ENCODE data around the gene ZNF521.
A peak's percentile ranks its signal among the peaks of the same experiment; 100 is the strongest.

Gene ZNF521

GRCh38 chr18:25350489-25351251, 1.3 kb downstream of the ZNF521 start:
- WGBS, result under 1% methylated on average over 71 of the region's 76 CpGs
- H3K9me3 ChIP-seq (ENCODE audit: insufficient read depth, low read depth, low read length), result no peaks in the 10 kb centered on the region
- peak overlapping the region; percentile 46 for H3K27ac ChIP-seq (ENCODE audit: low read depth, low read length)
- H3K9ac ChIP-seq (ENCODE audit: low read depth, low read length), result peak overlapping the region; percentile 84
- no peaks in the 10 kb centered on the region for H3K36me3 ChIP-seq (ENCODE audit: insufficient read depth, low read length)
- peak overlapping the region; percentile 94 for H3K4me3 ChIP-seq (ENCODE audit: low read length)
- peaks cover 69% of the 10 kb centered on the region for H3K27me3 ChIP-seq (ENCODE audit: insufficient read depth, low read length)
- peaks cover 23% of the 10 kb centered on the region for H3K4me1 ChIP-seq (ENCODE audit: insufficient read depth, low read length)

GRCh38 chr18:25349926-25350487, 2.0 kb downstream of the ZNF521 start:
- under 1% methylated on average over 50 of the region's 64 CpGs for WGBS
- H3K9ac ChIP-seq (ENCODE audit: low read depth, low read length), result peak overlapping the region; percentile 84
- H3K27ac ChIP-seq (ENCODE audit: low read depth, low read length), result peak overlapping the region; percentile 46
- H3K36me3 ChIP-seq (ENCODE audit: insufficient read depth, low read length), result no peaks in the 10 kb centered on the region
- peaks cover 62% of the 10 kb centered on the region for H3K27me3 ChIP-seq (ENCODE audit: insufficient read depth, low read length)
- no peaks in the 10 kb centered on the region for H3K9me3 ChIP-seq (ENCODE audit: insufficient read depth, low read depth, low read length)
- H3K4me3 ChIP-seq (ENCODE audit: low read length), result peak overlapping the region; percentile 94
- peaks cover 23% of the 10 kb centered on the region for H3K4me1 ChIP-seq (ENCODE audit: insufficient read depth, low read length)

GRCh38 chr18:25349131-25349925, 2.6 kb downstream of the ZNF521 start:
- H3K27me3 ChIP-seq (ENCODE audit: insufficient read depth, low read length), result peaks cover 56% of the 10 kb centered on the region
- H3K9ac ChIP-seq (ENCODE audit: low read depth, low read length), result peak overlapping the region; percentile 84
- H3K36me3 ChIP-seq (ENCODE audit: insufficient read depth, low read length), result no peaks in the 10 kb centered on the region
- H3K27ac ChIP-seq (ENCODE audit: low read depth, low read length), result peak overlapping the region; percentile 46
- no peaks in the 10 kb centered on the region for H3K9me3 ChIP-seq (ENCODE audit: insufficient read depth, low read depth, low read length)
- under 1% methylated on average over 78 of the region's 78 CpGs for WGBS
- peaks cover 23% of the 10 kb centered on the region for H3K4me1 ChIP-seq (ENCODE audit: insufficient read depth, low read length)
- H3K4me3 ChIP-seq (ENCODE audit: low read length), result peak overlapping the region; percentile 94

GRCh38 chr18:25348386-25349130, 3.4 kb downstream of the ZNF521 start:
- peak overlapping the region; percentile 19; the same call in 1 of the 2 replicates for H3K27ac ChIP-seq (ENCODE audit: low read depth, low read length)
- peak overlapping the region; percentile 84; the same call in 1 of the 2 replicates for H3K9ac ChIP-seq (ENCODE audit: low read depth, low read length)
- H3K4me3 ChIP-seq (ENCODE audit: low read length), result peak overlapping the region; percentile 94
- peaks cover 23% of the 10 kb centered on the region for H3K4me1 ChIP-seq (ENCODE audit: insufficient read depth, low read length)
- no peaks in the 10 kb centered on the region for H3K9me3 ChIP-seq (ENCODE audit: insufficient read depth, low read depth, low read length)
- H3K27me3 ChIP-seq (ENCODE audit: insufficient read depth, low read length), result peaks cover 48% of the 10 kb centered on the region
- 39% methylated on average over 17 of the region's 17 CpGs for WGBS
- no peaks in the 10 kb centered on the region for H3K36me3 ChIP-seq (ENCODE audit: insufficient read depth, low read length)

GRCh38 chr18:25346561-25346960, 5.4 kb downstream of the ZNF521 start:
- no peak overlapping the region for H3K9ac ChIP-seq (ENCODE audit: low read depth, low read length)
- H3K27ac ChIP-seq (ENCODE audit: low read depth, low read length), result no peak overlapping the region
- WGBS, result 85% methylated on average over 1 of the region's 1 CpG
- H3K4me1 ChIP-seq (ENCODE audit: insufficient read depth, low read length), result peaks cover 15% of the 10 kb centered on the region
- no peak overlapping the region for H3K4me3 ChIP-seq (ENCODE audit: low read length)
- H3K9me3 ChIP-seq (ENCODE audit: insufficient read depth, low read depth, low read length), result no peaks in the 10 kb centered on the region
- H3K36me3 ChIP-seq (ENCODE audit: insufficient read depth, low read length), result no peaks in the 10 kb centered on the region
- peaks cover 36% of the 10 kb centered on the region for H3K27me3 ChIP-seq (ENCODE audit: insufficient read depth, low read length)

GRCh38 chr18:25345081-25345866, 6.7 kb downstream of the ZNF521 start:
- Histone ChIP-seq H3K27ac (ENCODE audit: low read depth, low read length) (no peak overlapping the region), H3K4me1 (ENCODE audit: insufficient read depth, low read length) (peaks cover 15% of the 10 kb centered on the region), H3K9me3 (ENCODE audit: insufficient read depth, low read depth, low read length) (no peaks in the 10 kb centered on the region), H3K27me3 (ENCODE audit: insufficient read depth, low read length) (peaks cover 31% of the 10 kb centered on the region), H3K4me3 (ENCODE audit: low read length) (no peak overlapping the region), H3K9ac (ENCODE audit: low read depth, low read length) (no peak overlapping the region), H3K36me3 (ENCODE audit: insufficient read depth, low read length) (no peaks in the 10 kb centered on the region)
- 93% methylated on average over 7 of the region's 8 CpGs for WGBS

- H3K4me3 ChIP-seq (ENCODE audit: low read length), result no peak overlapping the region
- peaks cover 5% of the 10 kb centered on the region; the same call in 1 of the 2 replicates for H3K4me1 ChIP-seq (ENCODE audit: insufficient read depth, low read length)
- whole genome bisulfite sequencing, result 92% methylated on average over 2 of the region's 2 CpGs
- no peak overlapping the region for H3K27ac ChIP-seq (ENCODE audit: low read depth, low read length)
- no peaks in the 10 kb centered on the region for H3K9me3 ChIP-seq (ENCODE audit: insufficient read depth, low read depth, low read length)
- H3K9ac ChIP-seq (ENCODE audit: low read depth, low read length), result no peak overlapping the region
- no peaks in the 10 kb centered on the region for H3K36me3 ChIP-seq (ENCODE audit: insufficient read depth, low read length)
- peaks cover 4% of the 10 kb centered on the region for H3K27me3 ChIP-seq (ENCODE audit: insufficient read depth, low read length)
Observed at GRCh38 chr18:25341831-25342230, 10.1 kb downstream of the ZNF521 start.

- Histone ChIP-seq H3K27ac (ENCODE audit: low read depth, low read length) (no peak overlapping the region), H3K9me3 (ENCODE audit: insufficient read depth, low read depth, low read length) (no peaks in the 10 kb centered on the region), H3K9ac (ENCODE audit: low read depth, low read length) (no peak overlapping the region), H3K4me3 (ENCODE audit: low read length) (no peak overlapping the region), H3K36me3 (ENCODE audit: insufficient read depth, low read length) (no peaks in the 10 kb centered on the region), H3K4me1 (ENCODE audit: insufficient read depth, low read length) (no peaks in the 10 kb centered on the region), H3K27me3 (ENCODE audit: insufficient read depth, low read length) (no peaks in the 10 kb centered on the region)
- 91% methylated on average over 2 of the region's 3 CpGs for WGBS
Observed at GRCh38 chr18:25340762-25341161, 11.2 kb downstream of the ZNF521 start.

- WGBS, result 95% methylated on average over 6 of the region's 6 CpGs
- no peaks in the 10 kb centered on the region for H3K9me3 ChIP-seq (ENCODE audit: insufficient read depth, low read depth, low read length)
- H3K27ac ChIP-seq (ENCODE audit: low read depth, low read length), result no peak overlapping the region
Observed at GRCh38 chr18:25335676-25336075, 16.3 kb downstream of the ZNF521 start.

GRCh38 chr18:25335062-25335461, 16.9 kb downstream of the ZNF521 start:
- Histone ChIP-seq H3K4me3 (ENCODE audit: low read length) (no peak overlapping the region), H3K4me1 (ENCODE audit: insufficient read depth, low read length) (peaks cover 8% of the 10 kb centered on the region; the same call in 1 of the 2 replicates), H3K9me3 (ENCODE audit: insufficient read depth, low read depth, low read length) (no peaks in the 10 kb centered on the region), H3K27ac (ENCODE audit: low read depth, low read length) (no peak overlapping the region), H3K27me3 (ENCODE audit: insufficient read depth, low read length) (no peaks in the 10 kb centered on the region), H3K9ac (ENCODE audit: low read depth, low read length) (no peak overlapping the region), H3K36me3 (ENCODE audit: insufficient read depth, low read length) (no peaks in the 10 kb centered on the region)
- 95% methylated on average over 3 of the region's 3 CpGs for WGBS

More at GRCh38 chr18:25335676-25336075, 16.3 kb downstream of the ZNF521 start:
- Histone ChIP-seq H3K9ac (ENCODE audit: low read depth, low read length) (no peak overlapping the region), H3K36me3 (ENCODE audit: insufficient read depth, low read length) (no peaks in the 10 kb centered on the region), H3K27me3 (ENCODE audit: insufficient read depth, low read length) (no peaks in the 10 kb centered on the region), H3K4me3 (ENCODE audit: low read length) (no peak overlapping the region), H3K4me1 (ENCODE audit: insufficient read depth, low read length) (peaks cover 8% of the 10 kb centered on the region; the same call in 1 of the 2 replicates)

All from HUES64 (cell line).